Epidermal melanocyte (primary cell): ENCODE measurements around the gene ELAPOR1.

Experiments
- DNase-seq: peaks from one replicate; pipeline ENCODE4 v3.0.0; 2011; ENCODE audit warnings: low spot score; ENCODE audit not compliant: insufficient read length

ELAPOR1 gene

GRCh38 chr1:109113590-109114341 is at the start of gene ELAPOR1:
Gene ELAPOR1, plus strand, starts transcription at chr1:109114115. Its CDS starts 69 bp downstream, at chr1:109114184.
- no peak for DNase-seq

GRCh38 chr1:109065137-109065536 is 48.8 kb upstream of the ELAPOR1 start:
- no peak for DNase-seq

GRCh38 chr1:109067883-109068282 is 46.0 kb upstream of the ELAPOR1 start:
- DNase-seq = no peak

GRCh38 chr1:109069294-109069693 is 44.6 kb upstream of the ELAPOR1 start:
- DNase-seq = no peak

GRCh38 chr1:109075531-109076490 is 38.1 kb upstream of the ELAPOR1 start, which contains the start of gene TAF13:
Gene TAF13, minus strand, starts transcription at chr1:109076003. Its CDS starts 56 bp downstream, at chr1:109075947.
- peak; percentile 91 for DNase-seq

GRCh38 chr1:109078317-109078716 is 35.6 kb upstream of the ELAPOR1 start:
- no peak for DNase-seq

GRCh38 chr1:109079240-109079622 is 34.7 kb upstream of the ELAPOR1 start:
- DNase-seq = no peak

GRCh38 chr1:109080441-109081082 is 33.4 kb upstream of the ELAPOR1 start:
- no peak for DNase-seq

- DNase-seq = no peak
Measured at GRCh38 chr1:109083501-109083900, 30.4 kb upstream of the ELAPOR1 start.

- peak; percentile 83 for DNase-seq
Measured at GRCh38 chr1:109083923-109084322, 30.0 kb upstream of the ELAPOR1 start.

GRCh38 chr1:109084563-109085517 is 29.1 kb upstream of the ELAPOR1 start:
- DNase-seq = no peak

- peak; percentile 44 for DNase-seq
Measured at GRCh38 chr1:109089242-109090015, 24.5 kb upstream of the ELAPOR1 start.

GRCh38 chr1:109090196-109091077 is 23.5 kb upstream of the ELAPOR1 start, which contains the start of gene TMEM167B:
Gene TMEM167B, plus strand, starts transcription at chr1:109090764. Its CDS starts 109 bp downstream, at chr1:109090873.
- peak; percentile 62 for DNase-seq

GRCh38 chr1:109091078-109091838 is 22.7 kb upstream of the ELAPOR1 start:
- peak; percentile 31 for DNase-seq

- no peak for DNase-seq
Measured at GRCh38 chr1:109091839-109092193, 22.1 kb upstream of the ELAPOR1 start.

GRCh38 chr1:109094377-109094803 is 19.5 kb upstream of the ELAPOR1 start:
- DNase-seq = no peak

GRCh38 chr1:109094871-109095270 is 19.0 kb upstream of the ELAPOR1 start:
- no peak for DNase-seq

- no peak for DNase-seq
Measured at GRCh38 chr1:109095631-109096030, 18.3 kb upstream of the ELAPOR1 start.
